Osteocyte (in vitro differentiated cells): ENCODE results near the gene BLM. TPM values are rescaled to one million over a fixed set of nuclear protein-coding genes. Genes with fewer than 3 reads are reported as not detected.

Experiments used
- DNase-seq: peaks from one replicate; pipeline ENCODE4 v3.0.0; 2021; ENCODE audit warnings: mixed read lengths; ENCODE audit not compliant: unreplicated experiment; ENCODE audit errors: extremely low spot score
- H3K27ac Mint-ChIP-seq: one replicate; pipeline ENCODE4 v1.8.0; 2021; ENCODE audit warnings: mild to moderate bottlenecking, mixed read lengths; ENCODE audit not compliant: unreplicated experiment
- H3K27me3 Mint-ChIP-seq: one replicate; pipeline ENCODE4 v1.8.0; 2021; ENCODE audit warnings: mixed read lengths; ENCODE audit not compliant: unreplicated experiment
- H3K36me3 Mint-ChIP-seq: one replicate; pipeline ENCODE4 v1.8.0; 2021; ENCODE audit warnings: mixed read lengths; ENCODE audit not compliant: unreplicated experiment
- H3K4me1 Mint-ChIP-seq: one replicate; pipeline ENCODE4 v1.8.0; 2021; ENCODE audit warnings: mixed read lengths; ENCODE audit not compliant: unreplicated experiment
- H3K4me3 Mint-ChIP-seq: one replicate; pipeline ENCODE4 v1.8.0; 2021; ENCODE audit warnings: mild to moderate bottlenecking, moderate library complexity, mixed read lengths; ENCODE audit not compliant: unreplicated experiment
- H3K9me3 Mint-ChIP-seq: one replicate; pipeline ENCODE4 v1.8.0; 2021; ENCODE audit warnings: mixed read lengths; ENCODE audit not compliant: unreplicated experiment
- total RNA-seq: library from RNA; stranded (reverse); gene quantifications from 2 replicates; pipeline ENCODE4 v1.2.1, GENCODE V29; 2021
- TF ChIP-seq, protein P1 (sequence below): fragments of 200-600 bp; sonication (generic); IDR thresholded peaks from 2 replicates; pipeline ENCODE4 v1.5.0; 2021; ENCODE audit warnings: antibody characterized with exemption, mild to moderate bottlenecking, moderate library complexity

BLM gene
- total RNA-seq, 1 donor from 2014 or later: 2.7 TPM

DNA sequence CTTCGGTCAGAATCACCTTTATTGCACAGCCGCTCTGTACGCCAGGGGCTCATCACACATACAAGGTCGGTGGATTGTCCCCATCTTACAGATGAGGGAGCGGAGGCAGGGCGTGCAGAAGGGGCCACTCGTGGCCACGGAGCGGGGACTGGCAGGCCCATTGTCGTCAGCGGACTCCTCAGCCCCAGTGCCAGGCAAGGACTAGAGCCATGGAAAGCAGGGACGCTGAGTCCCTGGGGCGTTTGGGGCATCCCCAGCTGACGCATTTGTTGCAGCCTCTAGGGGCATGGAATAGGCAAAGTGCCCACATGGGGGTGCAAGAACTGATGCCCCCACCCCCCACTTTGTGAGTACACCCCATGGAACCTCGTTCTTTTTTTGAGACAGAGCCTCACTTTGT lies 121.4 kb downstream of the BLM start:
- Mint-ChIP-seq H3K9me3 (no peaks in the 10 kb centered on the region), H3K36me3 (no peaks in the 10 kb centered on the region), H3K27me3 (no peaks in the 10 kb centered on the region), H3K4me3 (no peak overlapping the region), H3K27ac (no peak overlapping the region), H3K4me1 (peaks cover 7% of the 10 kb centered on the region)
- DNase-seq: no peak
- TF ChIP-seq, protein P1, sequence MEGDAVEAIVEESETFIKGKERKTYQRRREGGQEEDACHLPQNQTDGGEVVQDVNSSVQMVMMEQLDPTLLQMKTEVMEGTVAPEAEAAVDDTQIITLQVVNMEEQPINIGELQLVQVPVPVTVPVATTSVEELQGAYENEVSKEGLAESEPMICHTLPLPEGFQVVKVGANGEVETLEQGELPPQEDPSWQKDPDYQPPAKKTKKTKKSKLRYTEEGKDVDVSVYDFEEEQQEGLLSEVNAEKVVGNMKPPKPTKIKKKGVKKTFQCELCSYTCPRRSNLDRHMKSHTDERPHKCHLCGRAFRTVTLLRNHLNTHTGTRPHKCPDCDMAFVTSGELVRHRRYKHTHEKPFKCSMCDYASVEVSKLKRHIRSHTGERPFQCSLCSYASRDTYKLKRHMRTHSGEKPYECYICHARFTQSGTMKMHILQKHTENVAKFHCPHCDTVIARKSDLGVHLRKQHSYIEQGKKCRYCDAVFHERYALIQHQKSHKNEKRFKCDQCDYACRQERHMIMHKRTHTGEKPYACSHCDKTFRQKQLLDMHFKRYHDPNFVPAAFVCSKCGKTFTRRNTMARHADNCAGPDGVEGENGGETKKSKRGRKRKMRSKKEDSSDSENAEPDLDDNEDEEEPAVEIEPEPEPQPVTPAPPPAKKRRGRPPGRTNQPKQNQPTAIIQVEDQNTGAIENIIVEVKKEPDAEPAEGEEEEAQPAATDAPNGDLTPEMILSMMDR: no peak

DNA sequence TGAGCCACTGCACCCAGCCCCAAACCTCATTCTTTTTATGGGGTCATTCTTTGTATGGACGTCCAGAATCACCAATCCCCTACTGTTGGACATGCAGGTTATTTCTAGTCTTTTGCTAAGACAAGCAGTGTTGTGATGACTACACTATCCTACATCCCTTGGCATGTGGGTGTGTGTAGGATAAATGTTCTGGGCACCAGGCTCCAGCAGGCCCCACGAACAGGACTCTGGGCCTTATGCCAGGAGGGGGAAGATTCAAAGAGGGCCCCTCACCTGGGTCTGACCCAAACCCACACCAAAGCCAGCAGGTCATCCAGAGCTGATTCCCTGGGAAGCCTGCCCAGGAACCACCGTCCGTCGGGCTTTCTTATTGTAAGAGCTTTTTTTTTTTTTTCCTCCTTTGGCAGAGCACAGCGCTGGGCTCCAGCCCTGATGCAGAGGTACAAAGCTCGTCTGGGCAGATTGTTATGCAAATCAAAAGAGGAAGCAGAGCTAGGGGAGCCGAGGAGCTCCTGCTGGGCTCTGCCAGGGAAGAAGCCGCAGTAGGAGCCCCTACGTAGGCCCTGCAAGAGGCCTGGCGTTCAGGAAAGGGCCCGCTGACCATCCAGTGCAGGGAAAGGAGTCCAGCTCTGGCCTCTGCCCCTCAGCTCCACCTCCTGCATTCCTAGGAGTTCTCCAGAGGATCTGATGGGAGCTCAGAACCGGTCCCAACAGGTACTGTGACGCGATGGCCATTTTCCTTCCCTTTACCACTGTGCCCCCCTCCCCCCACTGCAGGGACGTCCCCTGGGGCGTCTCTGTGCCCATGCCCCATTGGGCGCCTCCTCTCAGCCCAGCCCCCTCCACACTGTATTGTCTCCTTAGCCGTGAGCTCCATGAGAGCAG lies 122.3 kb downstream of the BLM start:
- no peak overlapping the region for H3K27ac Mint-ChIP-seq
- no peaks in the 10 kb centered on the region for H3K9me3 Mint-ChIP-seq
- no peak overlapping the region for H3K4me3 Mint-ChIP-seq
- H3K27me3 Mint-ChIP-seq: no peaks in the 10 kb centered on the region
- TF ChIP-seq, protein P1: no peak
- peaks cover 7% of the 10 kb centered on the region for H3K4me1 Mint-ChIP-seq
- no peak for DNase-seq
- no peaks in the 10 kb centered on the region for H3K36me3 Mint-ChIP-seq

DNA sequence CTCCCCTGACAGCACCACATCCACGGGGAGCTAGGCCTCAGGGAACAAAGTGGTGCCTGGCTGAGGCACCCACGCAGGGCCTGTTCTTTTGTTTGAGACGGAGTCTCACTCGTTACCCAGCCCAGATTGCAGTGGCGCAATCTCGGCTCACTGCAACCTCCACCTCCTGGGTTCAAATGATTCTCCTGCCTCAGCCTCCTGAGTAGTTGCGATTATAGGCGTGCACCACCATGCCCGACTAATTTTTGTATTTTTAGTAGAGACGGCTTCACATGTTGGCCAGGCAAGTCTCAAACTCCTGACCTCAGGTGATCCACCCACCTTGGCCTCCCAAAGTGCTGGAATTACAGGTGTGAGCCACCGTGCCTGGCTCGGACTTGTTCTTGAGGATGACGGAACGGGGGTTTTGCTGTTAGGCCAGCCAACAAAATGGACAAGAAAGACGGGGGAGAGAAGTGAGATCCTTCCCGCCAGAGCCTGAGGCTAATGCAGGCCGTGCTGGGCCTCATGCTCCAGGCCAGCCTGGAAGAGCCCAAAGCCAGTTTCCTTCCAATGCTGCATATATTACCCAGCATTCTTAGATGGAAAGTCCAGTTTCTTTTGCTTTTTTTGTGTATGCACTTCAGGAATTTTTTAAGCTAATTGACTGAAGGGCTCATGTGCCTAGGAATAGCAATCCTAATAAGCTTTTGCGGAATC lies 123.2 kb downstream of the BLM start:
- no peaks in the 10 kb centered on the region for H3K36me3 Mint-ChIP-seq
- no peak overlapping the region for H3K4me3 Mint-ChIP-seq
- H3K4me1 Mint-ChIP-seq: peaks cover 14% of the 10 kb centered on the region
- H3K9me3 Mint-ChIP-seq: no peaks in the 10 kb centered on the region
- TF ChIP-seq, protein P1: no peak
- H3K27ac Mint-ChIP-seq: no peak overlapping the region
- no peaks in the 10 kb centered on the region for H3K27me3 Mint-ChIP-seq
- no peak for DNase-seq

DNA sequence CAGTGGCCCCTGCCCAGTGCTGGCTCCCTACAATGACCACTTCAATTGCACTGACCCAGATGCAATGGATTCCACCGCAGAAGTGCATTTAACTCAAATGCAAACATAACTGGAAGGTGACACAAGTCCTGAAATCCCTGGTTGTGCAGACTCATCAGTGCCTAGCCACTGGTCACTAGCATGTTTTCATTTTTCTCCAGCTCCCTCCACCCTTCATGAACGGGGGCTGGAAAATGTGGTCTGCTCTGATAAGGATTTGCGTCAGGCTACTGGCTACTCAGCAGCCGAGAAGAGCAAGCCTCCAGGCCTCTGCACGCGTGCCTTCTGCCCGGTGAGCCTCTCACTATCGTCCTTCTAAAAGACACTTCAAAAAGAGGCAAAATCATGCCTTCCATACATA lies 123.8 kb downstream of the BLM start:
- no peak overlapping the region for H3K27ac Mint-ChIP-seq

More for the DNA sequence above, 123.8 kb downstream of the BLM start:
- Mint-ChIP-seq H3K4me3 (no peak overlapping the region), H3K27me3 (no peaks in the 10 kb centered on the region), H3K36me3 (no peaks in the 10 kb centered on the region), H3K4me1 (peaks cover 16% of the 10 kb centered on the region), H3K9me3 (no peaks in the 10 kb centered on the region)
- DNase-seq: no peak
- TF ChIP-seq, protein P1: no peak
